ENCODE results near the gene MT2A.

DNA sequence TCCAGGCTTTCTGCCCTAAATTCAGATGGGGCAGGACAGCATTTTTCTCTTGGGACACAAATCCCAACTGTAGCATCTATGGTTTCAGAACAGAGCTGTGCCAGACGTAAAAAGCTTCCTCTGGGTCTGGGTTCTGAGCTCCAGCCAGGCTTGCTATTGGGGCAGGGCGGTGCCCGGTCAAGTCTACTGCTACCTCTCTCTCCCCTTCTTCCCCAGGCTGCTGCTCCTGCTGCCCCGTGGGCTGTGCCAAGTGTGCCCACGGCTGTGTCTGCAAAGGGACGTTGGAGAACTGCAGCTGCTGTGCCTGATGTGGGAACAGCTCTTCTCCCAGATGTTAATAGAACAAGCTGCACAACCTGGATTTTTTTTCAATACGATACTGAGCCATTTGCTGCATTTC is 25.2 kb downstream of the MT2A start:
- TF ChIP-seq, protein P1, sequence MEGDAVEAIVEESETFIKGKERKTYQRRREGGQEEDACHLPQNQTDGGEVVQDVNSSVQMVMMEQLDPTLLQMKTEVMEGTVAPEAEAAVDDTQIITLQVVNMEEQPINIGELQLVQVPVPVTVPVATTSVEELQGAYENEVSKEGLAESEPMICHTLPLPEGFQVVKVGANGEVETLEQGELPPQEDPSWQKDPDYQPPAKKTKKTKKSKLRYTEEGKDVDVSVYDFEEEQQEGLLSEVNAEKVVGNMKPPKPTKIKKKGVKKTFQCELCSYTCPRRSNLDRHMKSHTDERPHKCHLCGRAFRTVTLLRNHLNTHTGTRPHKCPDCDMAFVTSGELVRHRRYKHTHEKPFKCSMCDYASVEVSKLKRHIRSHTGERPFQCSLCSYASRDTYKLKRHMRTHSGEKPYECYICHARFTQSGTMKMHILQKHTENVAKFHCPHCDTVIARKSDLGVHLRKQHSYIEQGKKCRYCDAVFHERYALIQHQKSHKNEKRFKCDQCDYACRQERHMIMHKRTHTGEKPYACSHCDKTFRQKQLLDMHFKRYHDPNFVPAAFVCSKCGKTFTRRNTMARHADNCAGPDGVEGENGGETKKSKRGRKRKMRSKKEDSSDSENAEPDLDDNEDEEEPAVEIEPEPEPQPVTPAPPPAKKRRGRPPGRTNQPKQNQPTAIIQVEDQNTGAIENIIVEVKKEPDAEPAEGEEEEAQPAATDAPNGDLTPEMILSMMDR (conservative IDR thresholded peaks at IDR 0.05 in 1 of 2, IDR thresholded peaks at IDR 0.05 in 1 of 2; ENCODE audit: low read depth in 1 of 2, low read length in 2 of 2) = no peak
- TF ChIP-seq EZH2 (IDR thresholded peaks at IDR 0.05; ENCODE audit: low read length, missing control alignments) = no peak
